ENCODE results near the gene ITPK1.

GRCh38 chr14:92902191-92902590 is 213.5 kb downstream of the ITPK1 start:
- TF ChIP-seq POLR2AphosphoS5 (IDR thresholded peaks at IDR 0.05; ENCODE audit: borderline replicate concordance, low read depth, low read length) (no peak), EZH2 (IDR thresholded peaks at IDR 0.05) (no peak), FOXP2 (optimal IDR thresholded peaks at IDR 0.05; ENCODE audit: control extremely low read depth, extremely low read length, insufficient read depth) (no peak)

Measured in SK-N-MC (cell line).